ENCODE results near the gene SYT8.
"Not testable (repeated sequence)": the region's sequence is repeated elsewhere in the genome, so short reads cannot be mapped to it uniquely, and the experiment has no call there.

Gene SYT8, protein sequence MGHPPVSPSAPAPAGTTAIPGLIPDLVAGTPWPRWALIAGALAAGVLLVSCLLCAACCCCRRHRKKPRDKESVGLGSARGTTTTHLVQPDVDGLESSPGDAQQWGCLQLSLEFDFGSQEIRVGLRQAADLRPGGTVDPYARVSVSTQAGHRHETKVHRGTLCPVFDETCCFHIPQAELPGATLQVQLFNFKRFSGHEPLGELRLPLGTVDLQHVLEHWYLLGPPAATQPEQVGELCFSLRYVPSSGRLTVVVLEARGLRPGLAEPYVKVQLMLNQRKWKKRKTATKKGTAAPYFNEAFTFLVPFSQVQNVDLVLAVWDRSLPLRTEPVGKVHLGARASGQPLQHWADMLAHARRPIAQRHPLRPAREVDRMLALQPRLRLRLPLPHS

DNA sequence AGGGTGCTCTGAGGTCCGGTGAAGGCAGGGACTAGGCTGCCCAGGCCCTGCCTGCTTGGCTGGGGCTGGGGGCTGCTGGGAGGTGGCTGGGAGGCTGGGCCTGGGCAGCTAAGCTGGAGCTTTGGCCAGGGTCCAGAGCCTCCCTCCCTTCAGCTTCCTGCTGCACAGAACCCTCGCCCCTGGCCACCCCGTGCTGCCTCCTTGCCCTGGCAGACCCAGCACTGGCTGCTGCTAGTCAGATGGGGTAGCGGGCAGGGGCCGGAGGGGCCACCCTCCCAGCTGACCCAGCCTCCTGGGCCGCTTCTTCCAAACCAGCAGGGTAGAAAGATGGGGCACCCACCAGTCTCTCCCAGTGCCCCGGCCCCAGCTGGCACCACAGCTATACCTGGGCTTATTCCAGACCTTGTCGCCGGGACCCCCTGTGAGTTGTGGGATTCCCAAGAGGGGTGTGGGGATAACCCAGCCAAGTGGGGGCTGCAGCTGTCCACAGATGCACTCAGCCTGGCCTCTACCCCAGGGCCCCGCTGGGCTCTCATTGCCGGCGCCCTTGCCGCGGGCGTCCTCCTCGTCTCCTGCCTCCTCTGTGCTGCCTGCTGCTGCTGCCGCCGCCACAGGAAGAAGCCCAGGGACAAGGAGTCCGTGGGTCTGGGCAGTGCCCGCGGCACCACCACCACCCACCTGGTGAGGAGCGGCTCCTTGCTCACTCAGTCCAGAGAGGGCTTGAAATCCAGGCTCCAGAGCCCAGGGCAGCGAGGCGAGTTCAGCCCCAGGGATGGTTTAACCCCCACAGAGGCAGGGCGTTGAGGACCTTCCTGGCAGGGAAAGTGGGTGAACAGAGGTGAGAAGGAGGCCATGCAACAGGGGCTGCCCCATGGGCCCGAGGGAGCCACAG, at the start of gene SYT8:
SYT8 (plus strand) TSS at position 212 of the 892 bp plus-strand sequence; CDS start at position 328, 116 bp downstream.
- DNase-seq (ENCODE audit: low spot score) = no peak

DNA sequence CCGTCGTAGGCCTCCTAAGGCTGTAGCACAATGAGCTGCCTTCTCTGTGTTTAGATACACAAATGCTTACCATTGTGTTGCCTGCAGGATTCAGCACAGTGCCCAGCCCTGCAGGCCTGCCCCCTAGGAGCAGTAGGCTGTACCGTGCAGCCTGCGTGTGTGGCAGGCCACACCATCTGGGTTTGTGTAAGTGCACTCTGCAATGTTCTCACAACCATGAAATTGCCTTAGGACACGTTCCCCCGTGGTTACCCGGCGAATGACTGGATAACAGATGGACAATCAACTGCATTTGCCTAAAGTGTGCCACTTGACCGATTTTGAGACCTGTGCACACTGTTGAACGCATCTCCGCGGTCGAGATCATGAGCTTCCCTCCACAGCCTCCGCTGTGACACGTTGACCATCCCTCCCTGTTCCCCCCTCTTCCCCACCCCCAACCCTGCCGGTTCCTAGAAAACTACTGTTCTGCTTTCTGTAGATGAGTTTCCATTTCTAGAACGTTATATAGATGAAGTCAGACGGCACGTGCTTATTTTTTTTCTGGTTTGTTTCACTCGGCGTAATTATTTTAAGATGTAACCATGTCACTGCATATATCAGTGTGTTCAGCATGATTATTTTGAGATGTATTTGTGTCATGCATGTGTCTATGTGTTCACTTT, 48.9 kb upstream of the SYT8 start:
- DNase-seq (ENCODE audit: low spot score) = no peak

DNA sequence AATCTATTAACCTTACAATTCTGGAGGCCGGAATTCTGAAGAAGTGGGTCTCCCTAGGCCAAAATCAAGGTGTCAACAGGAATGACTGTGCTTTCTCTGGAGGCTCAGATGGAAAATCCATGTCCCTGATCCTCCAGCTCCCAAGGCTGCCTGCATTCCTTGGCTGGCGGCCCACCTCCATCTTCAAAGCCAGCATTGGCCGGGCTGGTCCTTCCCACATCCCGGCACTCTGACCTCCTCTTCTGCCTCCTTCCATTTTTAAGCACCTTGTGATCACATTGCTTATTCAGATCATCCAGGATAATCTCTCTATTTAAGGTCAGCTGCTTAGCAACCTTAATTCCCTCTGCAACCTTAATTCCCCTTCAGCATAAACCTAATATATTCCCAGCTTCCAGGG, 48.3 kb upstream of the SYT8 start:
- DNase-seq (ENCODE audit: low spot score) = no peak

DNA sequence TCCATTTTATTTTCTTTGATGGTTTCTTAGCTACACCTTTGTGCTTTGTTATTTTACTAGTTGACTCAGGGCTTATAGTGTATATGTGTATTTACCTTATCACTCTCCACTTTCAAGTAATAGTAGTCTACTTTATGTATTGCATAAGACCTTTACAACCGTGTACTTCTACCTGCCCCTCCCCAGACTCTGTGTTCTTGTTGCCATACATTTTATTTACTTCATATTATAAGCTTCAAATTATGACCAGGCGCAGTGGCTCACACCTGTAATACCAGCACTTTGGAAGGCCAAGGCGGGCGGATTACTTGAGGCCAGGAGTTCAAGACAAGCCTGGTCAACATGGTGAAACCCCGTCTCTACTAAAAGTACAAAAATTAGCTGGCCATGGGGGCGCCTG, 42.9 kb upstream of the SYT8 start:
- no peak for DNase-seq (ENCODE audit: low spot score)

DNA sequence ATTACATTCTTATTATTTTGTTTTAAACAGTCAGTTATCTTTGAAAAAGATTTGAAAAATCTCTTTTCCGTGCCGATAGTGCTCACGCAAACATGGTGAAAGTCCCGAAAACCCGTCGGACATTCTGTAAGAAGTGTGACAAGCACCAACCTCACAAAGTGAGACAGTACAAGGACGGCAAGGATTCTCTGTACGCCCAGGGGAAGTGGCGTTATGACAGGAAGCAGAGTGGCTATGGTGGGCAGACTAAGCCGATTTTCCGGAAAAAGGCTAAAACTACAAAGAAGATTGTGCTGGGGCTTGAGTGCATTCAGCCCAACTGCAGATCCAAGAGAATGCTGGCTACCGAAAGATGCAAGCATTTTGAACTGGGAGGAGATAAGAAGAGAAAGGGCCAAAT, 42.3 kb upstream of the SYT8 start:
- DNase-seq (ENCODE audit: low spot score) = no peak

DNA sequence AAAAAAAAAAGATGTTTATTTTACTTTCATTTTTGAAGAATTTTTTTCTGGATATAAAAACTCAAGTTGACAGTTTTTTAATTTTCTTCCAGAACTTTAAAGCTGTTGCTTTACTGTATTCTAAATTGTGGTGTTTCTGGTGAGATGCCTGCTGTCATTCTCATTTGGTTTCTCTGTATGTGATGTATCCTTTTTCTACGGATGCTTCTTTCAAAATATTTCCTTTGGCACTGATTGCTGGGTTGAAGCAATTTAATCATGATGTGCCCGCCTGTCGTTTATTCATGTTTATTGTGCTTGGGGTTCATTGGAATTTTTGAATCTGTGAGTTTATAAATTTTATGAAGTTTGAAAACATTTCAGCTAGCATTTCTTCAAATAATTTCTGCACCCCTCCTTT, 41.7 kb upstream of the SYT8 start:
- no peak for DNase-seq (ENCODE audit: low spot score)

DNA sequence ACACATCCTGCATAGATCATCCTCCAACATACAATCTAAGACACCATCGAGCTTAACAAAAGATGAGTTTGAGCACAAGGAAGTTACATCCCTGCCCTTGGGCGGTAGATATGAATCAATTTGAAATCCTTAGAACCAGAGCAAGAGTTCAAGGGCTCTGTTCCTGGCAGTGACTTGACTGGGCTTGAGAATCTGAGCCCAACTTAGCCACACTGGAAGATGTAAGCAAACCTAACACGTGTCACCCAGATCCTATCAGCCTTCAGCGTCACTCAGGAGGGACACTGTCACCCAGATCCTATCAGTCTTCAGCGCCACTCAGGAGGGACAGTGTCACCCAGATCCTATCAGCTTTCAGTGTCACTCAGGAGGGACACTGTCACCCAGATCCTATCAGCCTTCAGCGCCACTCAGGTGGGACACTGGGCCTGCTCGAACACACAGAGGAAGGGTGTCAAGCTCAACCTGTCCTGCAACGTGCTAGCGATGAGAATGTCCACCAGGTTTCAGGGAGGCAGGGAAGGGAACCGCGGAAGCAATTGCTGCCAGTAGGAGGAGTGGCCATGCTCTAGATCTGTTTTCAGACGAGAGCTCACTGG, 38.3 kb upstream of the SYT8 start:
- no peak for DNase-seq (ENCODE audit: low spot score)

DNA sequence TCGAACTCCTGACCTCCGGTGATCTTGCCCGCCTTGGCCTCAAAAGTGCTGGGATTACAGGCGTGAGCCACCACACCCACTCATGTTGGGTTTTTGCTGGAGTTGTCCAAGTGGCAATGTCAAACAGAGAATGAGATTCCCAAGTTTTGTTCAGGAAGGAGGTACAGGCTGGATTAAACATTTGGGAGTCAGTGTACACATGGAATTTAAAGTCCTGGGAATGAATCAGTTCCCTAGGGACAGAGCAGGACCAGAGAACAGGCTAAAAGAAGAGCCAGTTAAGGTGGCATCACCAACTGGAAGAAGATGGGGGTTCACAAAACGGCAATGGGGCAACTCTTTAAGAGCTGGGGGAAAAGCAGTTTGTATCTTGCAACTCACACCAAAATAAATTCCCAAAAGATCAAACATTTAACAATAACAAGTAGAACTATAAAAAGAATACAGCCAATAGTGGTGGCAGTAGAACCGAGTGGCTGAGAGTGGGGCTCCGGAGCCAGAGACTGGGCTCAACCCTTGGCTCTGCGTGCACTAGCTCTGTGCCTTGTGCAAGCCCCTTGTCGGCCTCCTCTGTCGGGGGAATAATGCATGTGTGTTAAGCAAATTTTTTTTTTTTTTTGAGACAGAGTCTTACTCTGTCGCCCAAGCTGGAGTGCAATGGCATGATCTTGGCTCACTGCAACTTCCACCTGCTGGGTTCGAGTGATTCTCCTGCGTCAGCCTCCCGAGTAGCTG, 37.2 kb upstream of the SYT8 start:
- DNase-seq (ENCODE audit: low spot score) = no peak

DNA sequence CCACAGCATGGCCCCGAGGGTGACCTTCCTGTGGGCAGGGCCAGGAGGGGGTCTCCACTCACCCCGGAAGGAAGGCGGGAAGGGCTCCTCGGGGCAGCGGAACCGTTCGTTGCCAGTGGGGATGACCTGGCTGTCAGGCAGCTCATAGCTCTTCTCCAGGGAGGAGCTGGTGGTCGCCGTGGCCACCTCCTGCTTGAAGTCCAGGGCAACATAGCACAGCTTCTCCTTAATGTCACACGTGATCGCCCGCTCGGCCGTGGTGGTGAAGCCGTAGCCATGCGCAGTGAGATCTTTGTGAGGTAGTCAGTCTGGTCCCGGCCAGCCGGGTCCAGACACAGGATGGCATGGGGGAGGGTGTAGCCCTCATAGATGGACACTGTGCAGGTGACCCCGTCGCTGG, 31.5 kb upstream of the SYT8 start:
- no peak for DNase-seq (ENCODE audit: low spot score)

DNA sequence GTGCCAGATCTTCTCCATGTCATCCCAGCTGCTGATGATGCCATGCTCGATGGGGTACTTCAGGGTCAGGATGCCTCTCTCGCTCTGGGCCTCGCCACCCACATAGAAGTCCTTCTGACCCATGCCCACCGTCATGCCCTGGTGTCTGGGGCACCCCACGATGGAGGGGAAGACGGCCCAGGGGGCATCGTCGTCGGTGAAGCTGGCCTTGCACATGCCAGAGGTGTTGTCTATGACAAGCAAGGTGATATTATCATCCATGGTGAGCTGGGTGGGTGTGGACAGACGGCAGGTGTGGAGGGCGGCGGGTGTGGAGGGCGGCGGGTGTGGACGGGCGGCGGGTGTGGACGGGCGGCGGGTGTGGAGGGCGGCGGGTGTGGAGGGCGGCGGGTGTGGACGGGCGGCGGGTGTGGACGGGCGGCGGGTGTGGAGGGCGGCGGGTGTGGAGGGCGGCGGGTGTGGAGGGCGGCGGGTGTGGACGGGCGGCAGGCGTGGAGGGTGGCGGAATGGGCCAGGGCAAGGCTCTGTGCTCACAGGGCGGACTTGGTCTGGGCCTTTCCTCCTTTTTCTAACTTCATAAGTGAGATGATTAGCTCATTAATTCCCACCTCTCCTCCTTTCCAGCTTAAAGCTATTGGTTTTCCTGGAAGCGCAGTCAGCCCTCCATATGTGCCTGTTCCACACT, 30.8 kb upstream of the SYT8 start:
- DNase-seq (ENCODE audit: low spot score) = not testable (repeated sequence)

DNA sequence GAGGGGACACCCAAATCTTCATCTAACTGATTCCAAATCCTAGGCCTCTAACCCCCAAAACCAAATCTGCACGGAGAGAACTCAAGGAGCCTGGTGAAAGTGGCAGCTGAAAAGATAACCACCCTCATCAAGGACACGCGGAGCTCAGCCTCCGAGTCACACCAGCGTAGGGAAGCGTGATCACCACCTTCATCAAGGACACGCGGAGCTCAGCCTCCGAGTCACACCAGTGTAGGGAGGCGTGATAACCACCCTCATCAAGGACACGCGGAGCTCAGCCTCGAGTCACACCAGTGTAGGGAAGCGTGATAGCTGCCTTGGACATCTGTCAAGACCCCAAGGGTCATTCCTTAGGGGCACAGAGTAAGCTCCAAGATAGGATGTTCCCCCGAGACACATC, 29.3 kb upstream of the SYT8 start:
- DNase-seq (ENCODE audit: low spot score) = no peak

DNA sequence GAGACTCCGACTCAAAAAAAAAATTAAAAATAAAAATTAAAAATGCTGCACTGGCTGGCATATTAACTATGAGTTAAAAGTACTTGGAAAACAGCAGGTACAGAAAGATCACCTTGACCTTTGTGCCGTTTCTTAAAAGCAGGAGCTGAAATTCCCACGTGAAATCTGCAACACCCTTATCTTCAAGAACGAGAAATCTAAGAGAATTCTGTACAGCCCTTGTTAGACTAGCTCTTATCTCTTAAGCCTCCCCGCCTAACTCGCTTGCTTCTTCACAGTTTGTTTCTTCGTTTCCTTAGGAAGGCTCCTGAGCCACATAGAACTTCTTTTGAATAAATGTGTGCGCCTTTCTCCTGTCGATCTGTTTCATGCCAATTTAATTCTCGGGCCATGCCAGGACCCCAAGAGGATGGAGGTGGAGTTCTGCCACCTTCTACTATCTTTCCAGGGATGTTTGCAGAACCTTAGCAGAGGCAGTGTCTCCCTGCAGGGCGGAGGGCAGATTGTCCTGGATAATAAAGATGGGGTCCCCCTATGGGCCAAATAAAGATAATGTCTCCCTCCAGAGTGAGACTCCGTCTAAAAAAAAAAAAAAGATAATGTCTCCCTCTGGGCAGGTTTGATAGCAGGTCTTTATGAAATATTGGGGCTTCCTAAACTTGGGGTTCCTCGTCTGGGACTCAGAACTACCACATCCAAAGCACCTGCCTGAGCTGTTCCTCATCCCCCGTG, 27.4 kb upstream of the SYT8 start:
- no peak for DNase-seq (ENCODE audit: low spot score)

DNA sequence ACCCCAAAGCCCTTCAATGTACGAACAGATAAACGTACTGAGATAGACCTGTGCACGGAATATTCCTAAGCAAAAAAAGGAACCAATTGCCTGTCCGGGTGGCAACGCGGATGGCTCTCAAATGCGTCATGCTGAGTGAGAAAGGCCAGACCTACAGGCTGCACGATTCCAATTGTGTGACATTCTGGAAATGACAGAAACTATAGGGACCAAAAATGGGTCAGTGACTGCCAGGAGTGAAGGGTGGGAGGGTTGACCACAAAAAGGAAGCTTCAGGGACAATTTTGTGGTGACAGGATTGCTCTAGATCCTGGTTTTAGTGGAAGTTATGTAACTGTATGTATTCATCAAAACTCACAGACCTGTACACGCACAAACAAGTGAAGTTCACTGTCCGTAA, 24.0 kb upstream of the SYT8 start:
- DNase-seq (ENCODE audit: low spot score) = no peak

DNA sequence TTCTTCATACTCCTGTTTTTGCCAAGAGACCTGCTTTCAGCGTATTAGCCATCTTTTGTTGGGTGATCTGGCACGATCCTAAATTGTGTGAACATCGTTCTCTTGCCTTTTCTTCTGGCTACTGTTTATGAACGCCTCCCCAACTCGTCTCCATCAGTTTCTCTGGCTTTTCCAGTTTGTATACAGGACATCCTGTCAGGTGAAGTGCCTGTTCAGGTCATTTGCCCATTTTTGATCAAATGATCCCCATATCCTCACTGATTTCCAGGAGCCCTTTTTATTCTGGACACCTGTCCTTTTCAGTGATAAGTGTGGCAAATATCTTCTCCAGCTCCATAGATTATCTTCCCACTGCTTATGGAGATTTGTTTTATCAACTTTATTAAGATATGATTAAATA, 22.5 kb upstream of the SYT8 start:
- no peak for DNase-seq (ENCODE audit: low spot score)

DNA sequence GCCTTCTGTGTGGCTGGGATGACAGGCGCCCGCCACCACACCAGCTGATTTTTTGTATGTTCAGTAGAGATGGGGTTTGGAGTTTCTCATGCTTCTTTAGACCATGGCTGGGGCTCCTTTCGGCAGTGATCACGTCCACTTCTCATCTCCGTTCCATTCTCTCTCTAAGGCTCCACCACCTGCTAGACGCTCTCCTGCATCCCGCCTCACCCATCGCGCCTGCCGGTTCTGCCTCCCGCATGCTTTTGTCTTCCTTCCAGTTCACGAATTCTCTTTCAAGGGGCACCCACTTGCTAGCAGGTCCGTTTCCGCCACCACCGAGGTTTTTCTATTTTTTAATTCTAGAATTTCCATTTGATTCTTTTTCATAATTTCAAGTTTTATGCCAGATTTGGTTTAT, 22.0 kb upstream of the SYT8 start:
- no peak for DNase-seq (ENCODE audit: low spot score)

DNA sequence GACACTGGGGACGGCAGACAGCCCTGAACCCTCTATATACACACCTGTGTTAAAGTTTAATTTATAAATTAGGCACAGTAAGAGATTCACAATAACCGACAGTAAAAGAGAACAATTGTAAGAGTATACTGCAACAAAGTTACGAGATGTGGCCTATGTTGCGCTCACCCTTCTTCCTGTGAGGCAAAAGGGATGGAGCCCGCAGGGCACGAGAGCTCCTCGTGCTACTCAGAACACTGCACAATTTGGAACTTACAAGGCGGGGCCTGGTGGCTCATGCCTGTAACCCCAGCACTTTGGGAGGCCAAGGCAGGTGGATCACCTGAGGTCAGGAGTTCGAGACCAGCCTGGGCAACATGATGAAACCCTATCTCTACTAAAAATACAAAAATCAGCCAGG, 21.4 kb upstream of the SYT8 start:
- not testable (repeated sequence) for DNase-seq (ENCODE audit: low spot score)

DNA sequence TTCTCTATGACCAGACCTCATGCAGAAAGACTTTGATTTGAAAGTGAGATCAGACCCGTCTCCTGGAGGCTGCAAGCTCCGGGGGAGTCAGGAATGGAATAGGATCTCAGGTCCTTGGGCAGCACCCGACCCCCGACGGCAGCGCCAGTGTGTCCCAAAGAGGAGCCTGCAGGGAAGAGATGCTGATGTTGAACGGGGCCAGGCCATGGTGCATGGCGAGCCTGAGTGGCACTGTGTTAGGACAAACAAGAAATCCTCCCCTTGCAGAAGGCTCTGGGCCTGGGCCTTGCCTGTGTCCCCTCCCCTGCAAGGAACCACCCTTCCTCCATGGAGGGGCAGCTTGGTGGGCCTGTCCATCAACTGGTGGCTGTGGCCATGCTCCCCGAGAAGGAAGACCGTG, 20.1 kb upstream of the SYT8 start:
- DNase-seq (ENCODE audit: low spot score) = no peak

DNA sequence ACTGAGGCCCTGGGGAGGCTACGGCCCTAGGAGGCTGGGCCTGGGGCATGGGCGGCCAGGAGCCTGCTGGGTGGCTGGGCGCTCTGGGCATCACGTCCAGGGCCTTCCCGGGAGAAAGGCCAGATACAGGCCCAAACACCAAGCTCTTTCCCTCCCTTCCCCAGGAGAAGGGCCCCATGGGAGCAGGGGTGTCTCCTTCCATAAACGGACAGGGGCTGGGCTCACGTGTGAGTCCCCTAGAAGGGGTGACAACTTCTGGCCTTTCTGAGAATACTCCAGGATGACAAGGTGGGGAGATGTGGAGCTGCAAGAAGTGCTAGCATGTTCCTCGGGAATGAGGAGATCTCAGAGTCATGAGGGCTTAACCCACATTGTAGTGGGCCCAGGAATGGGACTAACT, 19.5 kb upstream of the SYT8 start:
- no peak for DNase-seq (ENCODE audit: low spot score)

DNA sequence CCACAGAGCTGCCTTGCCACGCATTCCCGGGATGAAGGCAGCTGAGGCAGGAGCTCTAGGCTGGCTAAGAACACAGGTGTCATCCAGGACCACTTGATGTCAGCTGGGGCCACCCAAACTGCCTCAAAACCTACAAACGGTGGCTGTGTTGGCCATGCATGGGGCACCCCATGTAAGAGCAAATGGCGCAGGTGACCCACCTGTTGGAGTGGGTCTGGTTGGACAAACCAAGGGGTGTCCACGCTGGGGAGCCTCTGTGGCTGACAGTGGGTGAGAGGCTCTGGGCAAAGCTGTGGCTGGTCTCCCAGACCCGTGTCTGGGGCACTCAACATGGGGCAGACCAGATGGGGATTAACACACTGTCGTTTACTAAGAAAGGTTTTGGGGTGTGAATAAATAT, 19.0 kb upstream of the SYT8 start:
- no peak for DNase-seq (ENCODE audit: low spot score)

DNA sequence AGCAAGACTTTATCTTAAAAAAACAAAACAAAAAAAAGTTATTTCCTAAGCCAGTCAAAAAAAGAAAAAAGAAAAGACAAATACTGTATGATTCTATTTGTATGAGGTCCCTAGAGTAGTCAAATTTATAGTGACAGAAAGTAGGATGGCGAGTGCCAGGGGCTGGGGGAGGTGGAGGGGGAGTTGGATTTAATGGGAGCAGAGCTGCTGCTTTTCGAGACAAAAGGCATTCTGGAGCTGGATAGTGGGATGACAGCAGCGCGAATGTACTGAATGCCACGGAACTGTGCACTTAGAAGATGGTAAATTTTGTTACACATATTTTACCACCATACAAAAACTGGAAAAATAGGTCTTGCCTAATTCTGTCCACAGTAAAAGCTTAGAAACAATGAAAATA, 17.8 kb upstream of the SYT8 start:
- no peak for DNase-seq (ENCODE audit: low spot score)

All from hematopoietic multipotent progenitor cell treated with erythropoietin and hydrocortisone succinate and interleukin-3 and kit ligand, for 17 days (in vitro differentiated cells).